ENCODE measurements around the gene PAPPA2. TPM values are rescaled to one million over a fixed set of nuclear protein-coding genes. Genes with fewer than 3 reads are reported as not detected.

PAPPA2 gene
- total RNA-seq, 2 experiments from 2014 or later: 0.03 to 0.05 TPM

- POLR2A ChIA-PET: no interaction called here
Observed at GRCh38 chr1:176815621-176816020, 352.6 kb downstream of the PAPPA2 start.

GRCh38 chr1:176816232-176816631, 353.3 kb downstream of the PAPPA2 start:
- Mint-ChIP-seq H3K27me3 (ENCODE audit: low read depth) (no peaks in the 10 kb centered on the region), H3K4me1 (ENCODE audit: low read depth) (no peaks in the 10 kb centered on the region), H3K36me3 (ENCODE audit: low read depth) (no peaks in the 10 kb centered on the region), H3K9me3 (ENCODE audit: insufficient read depth) (no peaks in the 10 kb centered on the region), H3K27ac (no peak overlapping the region), H3K4me3 (no peak overlapping the region)
- CTCF ChIA-PET: no interaction called here
- POLR2A ChIA-PET: no interaction called here
- DNase-seq (no peak), ATAC-seq (no peak)

More at GRCh38 chr1:176815621-176816020, 352.6 kb downstream of the PAPPA2 start:
- H3K27ac Mint-ChIP-seq: no peak overlapping the region
- ATAC-seq (no peak), DNase-seq (no peak)
- no peaks in the 10 kb centered on the region for H3K27me3 Mint-ChIP-seq (ENCODE audit: low read depth)
- no peaks in the 10 kb centered on the region for H3K4me1 Mint-ChIP-seq (ENCODE audit: low read depth)
- H3K36me3 Mint-ChIP-seq (ENCODE audit: low read depth): no peaks in the 10 kb centered on the region
- no peaks in the 10 kb centered on the region for H3K9me3 Mint-ChIP-seq (ENCODE audit: insufficient read depth)
- CTCF ChIA-PET: no interaction called here
- H3K4me3 Mint-ChIP-seq: no peak overlapping the region

- H3K4me3 Mint-ChIP-seq: no peak overlapping the region
- no peak overlapping the region for H3K27ac Mint-ChIP-seq
- H3K27me3 Mint-ChIP-seq (ENCODE audit: low read depth): no peaks in the 10 kb centered on the region
- ChIA-PET POLR2A (no interaction called here), CTCF (no interaction called here)
- H3K36me3 Mint-ChIP-seq (ENCODE audit: low read depth): no peaks in the 10 kb centered on the region
- H3K9me3 Mint-ChIP-seq (ENCODE audit: insufficient read depth): no peaks in the 10 kb centered on the region
- ATAC-seq (no peak), DNase-seq (no peak)
- H3K4me1 Mint-ChIP-seq (ENCODE audit: low read depth): no peaks in the 10 kb centered on the region
Observed at GRCh38 chr1:176820391-176821031, 357.5 kb downstream of the PAPPA2 start.

- Mint-ChIP-seq H3K9me3 (ENCODE audit: insufficient read depth) (no peaks in the 10 kb centered on the region), H3K4me1 (ENCODE audit: low read depth) (no peaks in the 10 kb centered on the region), H3K27ac (no peak overlapping the region), H3K27me3 (ENCODE audit: low read depth) (no peaks in the 10 kb centered on the region), H3K36me3 (ENCODE audit: low read depth) (no peaks in the 10 kb centered on the region), H3K4me3 (no peak overlapping the region)
- POLR2A ChIA-PET: no interaction called here
- no peak for ATAC-seq
- DNase-seq: no peak
- CTCF ChIA-PET: no interaction called here
Observed at GRCh38 chr1:176826265-176826664, 363.3 kb downstream of the PAPPA2 start.

GRCh38 chr1:176829261-176829660, 366.3 kb downstream of the PAPPA2 start:
- no peak for ATAC-seq
- DNase-seq: no peak
- H3K9me3 Mint-ChIP-seq (ENCODE audit: insufficient read depth): no peaks in the 10 kb centered on the region
- H3K36me3 Mint-ChIP-seq (ENCODE audit: low read depth): no peaks in the 10 kb centered on the region
- no peaks in the 10 kb centered on the region for H3K27me3 Mint-ChIP-seq (ENCODE audit: low read depth)
- ChIA-PET CTCF (no interaction called here), POLR2A (no interaction called here)
- H3K4me3 Mint-ChIP-seq: no peak overlapping the region
- no peak overlapping the region for H3K27ac Mint-ChIP-seq
- H3K4me1 Mint-ChIP-seq (ENCODE audit: low read depth): no peaks in the 10 kb centered on the region

GRCh38 chr1:176831150-176831549, 368.2 kb downstream of the PAPPA2 start:
- CTCF ChIA-PET: no interaction called here
- no peak overlapping the region for H3K4me3 Mint-ChIP-seq
- POLR2A ChIA-PET: no interaction called here
- DNase-seq: no peak
- ATAC-seq: no peak
- H3K9me3 Mint-ChIP-seq (ENCODE audit: insufficient read depth): no peaks in the 10 kb centered on the region
- H3K27me3 Mint-ChIP-seq (ENCODE audit: low read depth): no peaks in the 10 kb centered on the region
- no peak overlapping the region for H3K27ac Mint-ChIP-seq
- no peaks in the 10 kb centered on the region for H3K4me1 Mint-ChIP-seq (ENCODE audit: low read depth)
- no peaks in the 10 kb centered on the region for H3K36me3 Mint-ChIP-seq (ENCODE audit: low read depth)

- no peaks in the 10 kb centered on the region for H3K36me3 Mint-ChIP-seq (ENCODE audit: low read depth)
- ChIA-PET POLR2A (no interaction called here), CTCF (no interaction called here)
- no peaks in the 10 kb centered on the region for H3K9me3 Mint-ChIP-seq (ENCODE audit: insufficient read depth)
- DNase-seq (no peak), ATAC-seq (no peak)
- H3K27me3 Mint-ChIP-seq (ENCODE audit: low read depth): no peaks in the 10 kb centered on the region
- H3K27ac Mint-ChIP-seq: no peak overlapping the region
- H3K4me3 Mint-ChIP-seq: no peak overlapping the region
- H3K4me1 Mint-ChIP-seq (ENCODE audit: low read depth): no peaks in the 10 kb centered on the region
Observed at GRCh38 chr1:176837708-176838107, 374.7 kb downstream of the PAPPA2 start.

- ChIA-PET POLR2A (no interaction called here), CTCF (no interaction called here)
- no peaks in the 10 kb centered on the region for H3K27me3 Mint-ChIP-seq (ENCODE audit: low read depth)
- H3K4me3 Mint-ChIP-seq: no peak overlapping the region
- ATAC-seq (no peak), DNase-seq (no peak)
- H3K27ac Mint-ChIP-seq: no peak overlapping the region
- H3K36me3 Mint-ChIP-seq (ENCODE audit: low read depth): no peaks in the 10 kb centered on the region
- H3K4me1 Mint-ChIP-seq (ENCODE audit: low read depth): no peaks in the 10 kb centered on the region
- no peaks in the 10 kb centered on the region for H3K9me3 Mint-ChIP-seq (ENCODE audit: insufficient read depth)
Observed at GRCh38 chr1:176838276-176838995, 375.5 kb downstream of the PAPPA2 start.

- Mint-ChIP-seq H3K9me3 (ENCODE audit: insufficient read depth) (no peaks in the 10 kb centered on the region), H3K4me1 (ENCODE audit: low read depth) (no peaks in the 10 kb centered on the region), H3K27me3 (ENCODE audit: low read depth) (no peaks in the 10 kb centered on the region), H3K36me3 (ENCODE audit: low read depth) (no peaks in the 10 kb centered on the region), H3K4me3 (no peak overlapping the region), H3K27ac (no peak overlapping the region)
- ChIA-PET POLR2A (no interaction called here), CTCF (no interaction called here)
- no peak for DNase-seq
- no peak for ATAC-seq
Observed at GRCh38 chr1:176839216-176839615, 376.2 kb downstream of the PAPPA2 start.

- CTCF ChIA-PET: no interaction called here
Observed at GRCh38 chr1:176841238-176841637, 378.3 kb downstream of the PAPPA2 start.

GRCh38 chr1:176843352-176844297, 380.6 kb downstream of the PAPPA2 start:
- no peaks in the 10 kb centered on the region for H3K4me1 Mint-ChIP-seq (ENCODE audit: low read depth)
- no peak for ATAC-seq
- ChIA-PET CTCF (interaction anchor here (0.9 kb wide), 1 partner anchor 469 kb away, joined by 3 read pairs; no protein-coding TSS in a partner anchor), POLR2A (no interaction called here)
- no peaks in the 10 kb centered on the region for H3K9me3 Mint-ChIP-seq (ENCODE audit: insufficient read depth)
- DNase-seq: no peak
- no peak overlapping the region for H3K27ac Mint-ChIP-seq
- H3K36me3 Mint-ChIP-seq (ENCODE audit: low read depth): no peaks in the 10 kb centered on the region
- H3K4me3 Mint-ChIP-seq: no peak overlapping the region
- no peaks in the 10 kb centered on the region for H3K27me3 Mint-ChIP-seq (ENCODE audit: low read depth)

More at GRCh38 chr1:176841238-176841637, 378.3 kb downstream of the PAPPA2 start:
- no peaks in the 10 kb centered on the region for H3K9me3 Mint-ChIP-seq (ENCODE audit: insufficient read depth)
- no peak for ATAC-seq
- DNase-seq: no peak
- no peaks in the 10 kb centered on the region for H3K4me1 Mint-ChIP-seq (ENCODE audit: low read depth)
- no peak overlapping the region for H3K27ac Mint-ChIP-seq
- no peak overlapping the region for H3K4me3 Mint-ChIP-seq
- no peaks in the 10 kb centered on the region for H3K27me3 Mint-ChIP-seq (ENCODE audit: low read depth)
- POLR2A ChIA-PET: no interaction called here
- no peaks in the 10 kb centered on the region for H3K36me3 Mint-ChIP-seq (ENCODE audit: low read depth)

- POLR2A ChIA-PET: no interaction called here
- H3K4me1 Mint-ChIP-seq (ENCODE audit: low read depth): no peaks in the 10 kb centered on the region
- CTCF ChIA-PET: no interaction called here
Observed at GRCh38 chr1:176847052-176847451, 384.1 kb downstream of the PAPPA2 start.

More at GRCh38 chr1:176847052-176847451, 384.1 kb downstream of the PAPPA2 start:
- ATAC-seq (no peak), DNase-seq (no peak)
- H3K27ac Mint-ChIP-seq: no peak overlapping the region
- H3K9me3 Mint-ChIP-seq (ENCODE audit: insufficient read depth): no peaks in the 10 kb centered on the region
- no peak overlapping the region for H3K4me3 Mint-ChIP-seq
- H3K36me3 Mint-ChIP-seq (ENCODE audit: low read depth): no peaks in the 10 kb centered on the region
- H3K27me3 Mint-ChIP-seq (ENCODE audit: low read depth): no peaks in the 10 kb centered on the region
